ENCODE data around the gene GID8. TPM values are rescaled to one million over a fixed set of nuclear protein-coding genes. Genes with fewer than 3 reads are reported as not detected.

Gene GID8
- total RNA-seq: 26.2 TPM
- long read RNA-seq, full-length matches to known transcripts: 28 of 39 reads
- long read RNA-seq, partial matches to known transcripts: 8 of 39 reads
- long read RNA-seq, other reads (novel, unspliced or antisense): 3 of 39 reads

DNA sequence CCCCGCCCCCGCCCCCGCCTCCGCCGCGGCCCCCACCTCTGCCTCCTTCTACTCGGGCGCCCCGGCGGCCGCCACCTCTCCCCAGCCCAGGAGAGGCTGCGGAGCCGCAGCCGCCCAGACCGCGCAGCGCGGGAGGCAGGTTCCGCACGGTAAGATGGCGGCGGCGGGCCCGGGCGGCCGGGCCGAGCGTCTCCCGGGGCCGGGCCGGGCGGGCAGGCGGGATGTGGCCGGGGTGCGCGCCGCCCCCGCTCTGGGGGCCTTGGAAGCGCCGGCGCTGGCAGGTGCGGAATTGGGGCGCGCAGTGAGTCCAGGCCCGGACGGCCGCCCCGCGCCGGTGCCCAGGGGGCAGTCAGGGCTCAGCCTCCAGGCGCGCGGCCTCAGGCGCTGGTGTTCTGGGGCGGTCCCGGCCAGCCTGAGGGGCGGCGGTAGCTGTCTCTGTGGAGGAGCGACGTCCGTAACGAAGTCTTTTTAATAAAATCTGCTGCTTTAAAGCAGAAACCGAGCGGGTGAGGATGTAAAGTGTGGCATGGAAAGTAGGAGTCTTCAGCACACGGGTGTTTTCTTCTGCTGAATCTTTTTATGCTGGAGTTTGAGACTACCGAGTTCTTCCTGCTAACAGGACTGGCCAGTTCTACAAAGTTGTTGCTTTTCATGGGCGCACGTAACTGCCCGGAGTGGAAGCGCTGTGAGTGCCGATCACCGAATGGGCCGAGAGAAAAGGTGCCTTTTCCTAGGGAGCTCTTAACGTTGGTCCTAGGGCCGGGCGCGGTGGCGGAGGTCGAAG, at the start of gene GID8:
Gene GID8, plus strand, starts transcription at position 43 of the 784 bp plus-strand sequence. CDS start 3,356 bp downstream, outside the sequence.
- peak; percentile 57 to 63 for ATAC-seq
- Histone ChIP-seq H3K27ac (peak within 1 kb of the TSS; percentile 93), H3K4me3 (peak within 1 kb of the TSS; percentile 99), H3K27me3 (ENCODE audit: low read depth) (no peaks in the 10 kb centered on the region), H3K9me3 (no peaks in the 10 kb centered on the region), H3K36me3 (peaks cover 42% of the 10 kb centered on the region), H3K4me1 (peaks cover 61% of the 10 kb centered on the region)
- TF ChIP-seq, protein P1, sequence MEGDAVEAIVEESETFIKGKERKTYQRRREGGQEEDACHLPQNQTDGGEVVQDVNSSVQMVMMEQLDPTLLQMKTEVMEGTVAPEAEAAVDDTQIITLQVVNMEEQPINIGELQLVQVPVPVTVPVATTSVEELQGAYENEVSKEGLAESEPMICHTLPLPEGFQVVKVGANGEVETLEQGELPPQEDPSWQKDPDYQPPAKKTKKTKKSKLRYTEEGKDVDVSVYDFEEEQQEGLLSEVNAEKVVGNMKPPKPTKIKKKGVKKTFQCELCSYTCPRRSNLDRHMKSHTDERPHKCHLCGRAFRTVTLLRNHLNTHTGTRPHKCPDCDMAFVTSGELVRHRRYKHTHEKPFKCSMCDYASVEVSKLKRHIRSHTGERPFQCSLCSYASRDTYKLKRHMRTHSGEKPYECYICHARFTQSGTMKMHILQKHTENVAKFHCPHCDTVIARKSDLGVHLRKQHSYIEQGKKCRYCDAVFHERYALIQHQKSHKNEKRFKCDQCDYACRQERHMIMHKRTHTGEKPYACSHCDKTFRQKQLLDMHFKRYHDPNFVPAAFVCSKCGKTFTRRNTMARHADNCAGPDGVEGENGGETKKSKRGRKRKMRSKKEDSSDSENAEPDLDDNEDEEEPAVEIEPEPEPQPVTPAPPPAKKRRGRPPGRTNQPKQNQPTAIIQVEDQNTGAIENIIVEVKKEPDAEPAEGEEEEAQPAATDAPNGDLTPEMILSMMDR (IDR thresholded peaks at IDR 0.05): no peak
- intact Hi-C loops (cut with DNase I): no loop called here
- peak; percentile 71 for DNase-seq

DNA sequence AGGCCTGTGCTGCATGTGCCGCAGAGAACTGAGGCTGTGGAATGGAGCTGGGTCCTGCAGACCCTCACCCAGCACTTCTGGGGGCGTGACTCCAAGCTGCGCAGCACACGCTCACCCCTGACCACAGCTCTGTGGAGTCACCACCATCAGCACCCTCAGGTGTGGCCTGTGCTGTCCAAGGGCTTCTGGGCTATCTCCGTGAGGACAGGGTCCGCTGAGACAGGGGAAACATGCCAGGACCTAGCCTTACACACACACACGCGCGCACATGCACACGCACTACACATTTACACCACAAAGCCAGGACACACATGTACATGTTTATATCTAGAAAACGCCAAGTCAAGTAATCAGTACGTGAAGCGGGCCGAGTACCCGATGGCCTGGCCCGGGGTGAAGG, 49.5 kb upstream of the GID8 start:
- Histone ChIP-seq H3K27me3 (ENCODE audit: low read depth) (no peaks in the 10 kb centered on the region), H3K4me1 (no peaks in the 10 kb centered on the region), H3K9me3 (no peaks in the 10 kb centered on the region), H3K36me3 (peaks cover 75% of the 10 kb centered on the region), H3K4me3 (no peak overlapping the region), H3K27ac (no peak overlapping the region)
- ATAC-seq (peak in 1 of 2 donors; percentile 12), DNase-seq (peak; percentile 28)
- TF ChIP-seq, protein P1 (IDR thresholded peaks at IDR 0.05): no peak
- intact Hi-C loops (cut with DNase I): no loop called here

GRCh38 chr20:62888910-62889309, 49.0 kb upstream of the GID8 start:
- Histone ChIP-seq H3K27me3 (ENCODE audit: low read depth) (no peaks in the 10 kb centered on the region), H3K4me3 (no peak overlapping the region), H3K4me1 (no peaks in the 10 kb centered on the region), H3K27ac (no peak overlapping the region), H3K36me3 (peaks cover 80% of the 10 kb centered on the region), H3K9me3 (no peaks in the 10 kb centered on the region)
- ATAC-seq: no peak
- intact Hi-C loops (cut with DNase I): no loop called here
- TF ChIP-seq, protein P1 (IDR thresholded peaks at IDR 0.05): no peak
- no peak for DNase-seq

DNA sequence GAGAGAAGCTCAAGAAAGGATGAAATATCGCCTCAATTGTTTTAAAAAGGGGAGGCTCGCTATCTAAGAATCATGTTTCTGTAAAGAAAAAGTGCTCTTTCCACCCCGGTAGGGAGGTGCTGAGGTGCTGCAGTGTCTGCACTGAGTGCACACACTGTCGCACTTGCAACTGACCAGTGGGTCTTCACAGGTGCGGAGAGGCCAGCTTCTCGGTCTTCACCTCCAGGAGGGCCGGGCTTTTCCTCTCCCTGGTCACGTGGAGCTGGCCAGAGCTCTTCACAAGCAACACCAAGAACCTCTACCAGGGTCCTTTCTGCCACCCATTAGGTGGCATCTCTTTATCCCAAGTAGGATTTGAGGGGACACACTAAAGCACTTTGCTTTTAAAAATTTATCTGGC, 48.5 kb upstream of the GID8 start:
- H3K4me3 ChIP-seq: no peak overlapping the region
- no peak for ATAC-seq
- no peaks in the 10 kb centered on the region for H3K4me1 ChIP-seq
- H3K27me3 ChIP-seq (ENCODE audit: low read depth): no peaks in the 10 kb centered on the region
- H3K27ac ChIP-seq: no peak overlapping the region
- TF ChIP-seq, protein P1 (IDR thresholded peaks at IDR 0.05): no peak
- H3K9me3 ChIP-seq: no peaks in the 10 kb centered on the region
- DNase-seq: no peak
- intact Hi-C loops (cut with DNase I): no loop called here
- H3K36me3 ChIP-seq: peaks cover 85% of the 10 kb centered on the region

DNA sequence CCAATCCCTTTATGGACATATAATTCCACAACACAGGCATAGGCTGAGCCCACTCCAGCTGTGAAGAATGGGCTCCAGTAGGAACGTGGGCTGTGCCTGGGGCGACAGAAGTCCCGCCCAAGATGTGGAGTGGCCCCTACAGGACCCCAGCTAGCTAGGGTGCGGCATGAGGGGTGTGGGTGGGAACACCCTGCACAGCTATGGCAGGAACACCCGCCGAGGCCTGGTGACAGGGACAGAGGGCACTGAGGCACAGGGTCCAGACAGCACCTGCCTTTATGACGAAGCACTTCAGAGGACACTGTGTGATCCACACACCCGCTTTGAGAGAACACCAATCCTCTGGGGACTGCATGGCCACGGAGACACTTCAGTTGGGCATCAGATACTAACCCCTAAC, 48.1 kb upstream of the GID8 start:
- intact Hi-C loops (cut with DNase I): no loop called here
- Histone ChIP-seq H3K27me3 (ENCODE audit: low read depth) (no peaks in the 10 kb centered on the region), H3K9me3 (no peaks in the 10 kb centered on the region), H3K36me3 (peaks cover 90% of the 10 kb centered on the region), H3K4me1 (no peaks in the 10 kb centered on the region), H3K27ac (no peak overlapping the region), H3K4me3 (no peak overlapping the region)
- ATAC-seq: no peak
- no peak for DNase-seq
- TF ChIP-seq, protein P1 (IDR thresholded peaks at IDR 0.05): no peak
